Sigmoid colon (tissue), 7 donors: ENCODE data around the gene FOXQ1. TPM values are rescaled to one million over a fixed set of nuclear protein-coding genes. Genes with fewer than 3 reads are reported as not detected.
A peak's percentile ranks its signal among the peaks of the same experiment; 100 is the strongest.

ENCODE experiments used
- DNase-seq: peaks from one replicate; pipeline ENCODE4 v3.0.0-alpha.2; 2019
- H3K27ac ChIP-seq, 4 donors: fragments of 200-600 bp; sonication (generic); one replicate each; pipeline ENCODE4 v1.5.1; 2016 to 2019; ENCODE audit warnings: mild to moderate bottlenecking in 1 of 4
- H3K27me3 ChIP-seq, 3 donors: fragments of 200-600 bp; sonication (generic); one replicate each; pipeline ENCODE4 v1.5.1; 2019; ENCODE audit warnings: mild to moderate bottlenecking in 1 of 3
- H3K36me3 ChIP-seq, 4 donors: fragments of 200-600 bp; sonication (generic); one replicate each; pipeline ENCODE4 v1.5.1; 2016 to 2019
- H3K4me1 ChIP-seq, 4 donors: fragments of 200-600 bp; sonication (generic); one replicate each; pipeline ENCODE4 v1.5.1; 2017 to 2019
- H3K4me3 ChIP-seq, 4 donors: fragments of 200-600 bp; sonication (generic); one replicate each; pipeline ENCODE4 v1.5.1; 2017 to 2019; ENCODE audit warnings: mild to moderate bottlenecking in 2 of 4, moderate library complexity in 1 of 4
- H3K9me3 ChIP-seq, 4 donors: fragments of 200-600 bp in 3 of 4; sonication (generic) in 3 of 4; one replicate each; pipeline versions ENCODE4 v1.5.1 to v1.6.1; 2013 to 2019
- CTCF ChIP-seq, 4 experiments: fragments of 450-650 bp in 3 of 4; fragments of 200-600 bp in 1 of 4; IDR thresholded peaks; one replicate each; pipeline ENCODE4 v1.5.1; 2016 to 2019; ENCODE audit warnings: antibody characterized with exemption in 4 of 4, mild to moderate bottlenecking in 3 of 4, moderate library complexity in 2 of 4
- EP300 ChIP-seq, 4 donors: sonication (generic); formaldehyde crosslinking; IDR thresholded peaks; one replicate each; pipeline ENCODE4 v1.6.1; 2017; ENCODE audit warnings: antibody characterized with exemption in 4 of 4
- POLR2A ChIP-seq, 2 donors: fragments of 450-650 bp; IDR thresholded peaks; one replicate each; pipeline ENCODE4 v1.6.1; 2016; ENCODE audit warnings: antibody characterized with exemption in 2 of 2, mild to moderate bottlenecking in 2 of 2, moderate library complexity in 2 of 2
- POLR2AphosphoS5 ChIP-seq, 4 donors: sonication (generic); formaldehyde crosslinking; IDR thresholded peaks; one replicate each; pipeline ENCODE4 v1.6.1; 2017; ENCODE audit warnings: antibody characterized with exemption in 4 of 4
- WGBS, 2 donors: extraction: QIAGEN DNeasy Blood & Tissue Kit; methylation state at CpG; one replicate each; pipeline ENCODE4 v1.1.7; 2013; 5-methylcytosine and 5-hydroxymethylcytosine counted together
- intact Hi-C: fragments of 100-400 bp; cut with DNase I; formaldehyde crosslinking; loops from one replicate; pipeline ENCODE4 v1.15.1; 2023
- polyA plus RNA-seq, 3 donors: library from polyadenylated mRNA; stranded (reverse); fragments of 200-250 nt; gene quantifications; one replicate each; pipeline ENCODE4 v1.2.3, GENCODE V29; 2013
- total RNA-seq, 4 donors: library from RNA; depleted of rRNA; stranded (reverse); fragments of >200 nt; gene quantifications; one replicate each; pipeline ENCODE4 v1.1.0, GENCODE V29; 2016
- donor health status: healthy with polysubstance abuse.
- donor health status: Bipolar disorder and iron deficiency.
- donor health status: healthy.

FOXQ1 gene
- under 1 TPM in 1 of 4 donors, not detected in 3; 0.33 TPM for total RNA-seq
- under 1 TPM in 2 of 3 donors, not detected in 1; 0.34 to 0.60 TPM for polyA plus RNA-seq

GRCh38 chr6:1311400-1312202 lies at the start of gene FOXQ1:
Gene FOXQ1, plus strand, starts transcription at chr6:1312098. Its CDS starts 607 bp downstream, at chr6:1312705.
- peaks cover 0 to 39% (median 31%) of the 10 kb centered on the region in 4 donors for H3K4me1 ChIP-seq
- intact Hi-C loops, result no loop called here
- peak within 1 kb of the TSS in 3 of 4 donors; percentile 8 to 84 (median 33) for H3K27ac ChIP-seq
- no peak for TF ChIP-seq EP300 (IDR thresholded peaks at IDR 0.05)
- peak in 1 of 4 donors; percentile 28 for TF ChIP-seq POLR2AphosphoS5 (IDR thresholded peaks at IDR 0.05)
- WGBS, 2 donors, result 1% methylated on average over 75 of the region's 75 CpGs
- no peaks in the 10 kb centered on the region for H3K36me3 ChIP-seq
- no peak for DNase-seq
- no peaks in the 10 kb centered on the region for H3K9me3 ChIP-seq
- H3K4me3 ChIP-seq, result peak within 1 kb of the TSS; percentile 28 to 49 (median 42)
- H3K27me3 ChIP-seq, result peaks cover 20 to 70% (median 50%) of the 10 kb centered on the region in 3 donors

GRCh38 chr6:1262704-1263038 lies 49.2 kb upstream of the FOXQ1 start:
- TF ChIP-seq POLR2AphosphoS5 (IDR thresholded peaks at IDR 0.05), result no peak
- no peak for TF ChIP-seq CTCF (IDR thresholded peaks at IDR 0.05)
- no peak for TF ChIP-seq POLR2A (IDR thresholded peaks at IDR 0.05)
- TF ChIP-seq EP300 (IDR thresholded peaks at IDR 0.05), result no peak
- Histone ChIP-seq H3K36me3 (no peaks in the 10 kb centered on the region), H3K27me3 (peaks cover 0 to 5% (median 0%) of the 10 kb centered on the region in 3 donors), H3K4me1 (no peaks in the 10 kb centered on the region), H3K4me3 (no peak overlapping the region), H3K9me3 (no peaks in the 10 kb centered on the region), H3K27ac (no peak overlapping the region)
- intact Hi-C loops, result no loop called here
- DNase-seq, result no peak
- 90% methylated on average over 6 of the region's 6 CpGs for WGBS, 2 donors

- intact Hi-C loops, result no loop called here
- no peak for DNase-seq
- H3K4me1 ChIP-seq, result no peaks in the 10 kb centered on the region
- WGBS, 2 donors, result 85 to 89% methylated on average over 12 of the region's 12 CpGs
- H3K27me3 ChIP-seq, result peaks cover 0 to 5% (median 0%) of the 10 kb centered on the region in 3 donors
- no peak overlapping the region for H3K4me3 ChIP-seq
- no peak overlapping the region for H3K27ac ChIP-seq
- no peaks in the 10 kb centered on the region for H3K9me3 ChIP-seq
- no peaks in the 10 kb centered on the region for H3K36me3 ChIP-seq
- no peak for TF ChIP-seq POLR2AphosphoS5 (IDR thresholded peaks at IDR 0.05)
- no peak for TF ChIP-seq POLR2A (IDR thresholded peaks at IDR 0.05)
- no peak for TF ChIP-seq EP300 (IDR thresholded peaks at IDR 0.05)
- TF ChIP-seq CTCF (IDR thresholded peaks at IDR 0.05), result no peak
Measured at GRCh38 chr6:1263039-1263849, 48.7 kb upstream of the FOXQ1 start.

GRCh38 chr6:1263850-1264377 lies 48.0 kb upstream of the FOXQ1 start:
- H3K4me1 ChIP-seq, result no peaks in the 10 kb centered on the region
- H3K4me3 ChIP-seq, result no peak overlapping the region
- no peaks in the 10 kb centered on the region for H3K36me3 ChIP-seq
- H3K27me3 ChIP-seq, result peaks cover 0 to 5% (median 0%) of the 10 kb centered on the region in 3 donors
- no peaks in the 10 kb centered on the region for H3K9me3 ChIP-seq
- no peak overlapping the region for H3K27ac ChIP-seq
- intact Hi-C loops, result no loop called here
- DNase-seq, result no peak
- TF ChIP-seq POLR2AphosphoS5 (IDR thresholded peaks at IDR 0.05), result no peak
- WGBS, 2 donors, result 73 to 79% methylated on average over 10 of the region's 10 CpGs

GRCh38 chr6:1264619-1265445 lies 47.1 kb upstream of the FOXQ1 start:
- no peak for DNase-seq
- 79 to 86% methylated on average over 11 of the region's 11 CpGs for WGBS, 2 donors
- Histone ChIP-seq H3K9me3 (no peaks in the 10 kb centered on the region), H3K4me1 (no peaks in the 10 kb centered on the region), H3K4me3 (no peak overlapping the region), H3K36me3 (no peaks in the 10 kb centered on the region), H3K27ac (no peak overlapping the region), H3K27me3 (peaks cover 0 to 5% (median 0%) of the 10 kb centered on the region in 3 donors)
- TF ChIP-seq POLR2AphosphoS5 (IDR thresholded peaks at IDR 0.05) (no peak), CTCF (IDR thresholded peaks at IDR 0.05) (no peak), EP300 (IDR thresholded peaks at IDR 0.05) (no peak), POLR2A (IDR thresholded peaks at IDR 0.05) (no peak)
- intact Hi-C loops, result no loop called here
